OCI-LY1 (cell line): ENCODE results near the gene HES5.

Experiments used
- H2AFZ ChIP-seq: fragments of 200-600 bp; sonication (generic), shearing (Covaris generic); 2 replicates; pipeline ENCODE4 v1.6.0; 2014; ENCODE audit warnings: antibody characterized with exemption, mild to moderate bottlenecking, low read length
- H3F3A ChIP-seq: fragments of 200-600 bp; sonication (generic), shearing (Covaris generic); 2 replicates; pipeline ENCODE4 v1.6.0; 2014; ENCODE audit warnings: mild to moderate bottlenecking, antibody characterized with exemption, low read length, moderate library complexity; ENCODE audit not compliant: insufficient read depth
- H3K27ac ChIP-seq: fragments of 200-600 bp; sonication (generic); 2 replicates; pipeline ENCODE4 v1.5.1; 2014; ENCODE audit warnings: low read length, mixed run types, mild to moderate bottlenecking, low read depth; ENCODE audit not compliant: poor library complexity, severe bottlenecking
- H3K27me3 ChIP-seq: fragments of 200-600 bp; sonication (generic); 2 replicates; pipeline ENCODE4 v1.6.0; 2014; ENCODE audit warnings: antibody characterized with exemption, mild to moderate bottlenecking, low read length, moderate library complexity; ENCODE audit not compliant: insufficient read depth
- H3K36me3 ChIP-seq: fragments of 200-600 bp; sonication (generic); 2 replicates; pipeline ENCODE4 v1.6.1; 2014; ENCODE audit warnings: mild to moderate bottlenecking, antibody characterized with exemption, low read length, moderate library complexity, mixed read lengths; ENCODE audit not compliant: insufficient read depth
- H3K4me1 ChIP-seq: fragments of 200-600 bp; sonication (generic); 2 replicates; pipeline ENCODE4 v1.5.1; 2014; ENCODE audit warnings: mild to moderate bottlenecking, low read length, moderate library complexity; ENCODE audit not compliant: insufficient read depth, severe bottlenecking
- H3K4me2 ChIP-seq: fragments of 200-600 bp; sonication (generic), shearing (Covaris generic); 2 replicates; pipeline ENCODE4 v1.6.1; 2014; ENCODE audit warnings: low read length
- H3K4me3 ChIP-seq: fragments of 200-600 bp; sonication (generic); 2 replicates; pipeline ENCODE4 v1.5.1; 2014; ENCODE audit warnings: low read length, low read depth, mild to moderate bottlenecking, mixed read lengths; ENCODE audit not compliant: poor library complexity, severe bottlenecking
- H3K79me2 ChIP-seq: fragments of 200-600 bp; shearing (Covaris generic); 2 replicates; pipeline ENCODE4 v1.6.1; 2016; ENCODE audit warnings: mixed run types, low read length, mixed read lengths; ENCODE audit not compliant: insufficient read depth
- H3K9ac ChIP-seq: fragments of 200-600 bp; sonication (generic), shearing (Covaris generic); 2 replicates; pipeline ENCODE4 v1.6.1; 2014; ENCODE audit warnings: mild to moderate bottlenecking, low read length, mixed read lengths
- H3K9me2 ChIP-seq: fragments of 200-600 bp; sonication (generic), shearing (Covaris generic); 2 replicates; pipeline ENCODE4 v1.6.1; 2014; ENCODE audit warnings: low read depth, mild to moderate bottlenecking, low read length, mixed read lengths
- H3K9me3 ChIP-seq: fragments of 200-600 bp; shearing (Covaris generic); 2 replicates; pipeline ENCODE4 v1.6.1; 2014; ENCODE audit warnings: low read length, mixed read lengths
- H4K20me1 ChIP-seq: fragments of 200-600 bp; sonication (generic), shearing (Covaris generic); 2 replicates; pipeline ENCODE4 v1.6.0; 2016; ENCODE audit warnings: mild to moderate bottlenecking, low read length; ENCODE audit not compliant: insufficient read depth
- EZH2 ChIP-seq: fragments of 200-600 bp; sonication (generic), shearing (Covaris generic); IDR thresholded peaks from 2 replicates; pipeline ENCODE4 v1.8.0; 2017; ENCODE audit warnings: borderline replicate concordance, mixed run types, mild to moderate bottlenecking, antibody characterized with exemption, low read length, moderate library complexity, mixed read lengths
- TF ChIP-seq, protein P1 (sequence below): fragments of 200-600 bp; sonication (generic), shearing (Covaris generic); IDR thresholded peaks from 2 replicates; pipeline ENCODE4 v1.5.1; 2017; ENCODE audit warnings: mild to moderate bottlenecking, antibody characterized with exemption, low read length, moderate library complexity, mixed read lengths

HES5 gene

GRCh38 chr1:2530513-2531361 lies 674 bp upstream of the HES5 start:
- Histone ChIP-seq H3K9ac (no peak overlapping the region), H4K20me1 (no peaks in the 10 kb centered on the region), H2AFZ (no peak overlapping the region), H3K27me3 (0 out of 2 replicates have a peak, but pooled peaks cover 17% of the 10 kb centered on the region), H3K4me1 (peaks cover 6% of the 10 kb centered on the region), H3K27ac (no peak overlapping the region), H3K79me2 (0 out of 2 replicates have a peak, but pooled peaks cover under 1% of the 10 kb centered on the region), H3K9me3 (no peaks in the 10 kb centered on the region), H3K4me3 (no peak overlapping the region), H3K9me2 (no peaks in the 10 kb centered on the region), H3K36me3 (no peaks in the 10 kb centered on the region), H3F3A (no peaks in the 10 kb centered on the region), H3K4me2 (no peak overlapping the region)
- TF ChIP-seq, protein P1, sequence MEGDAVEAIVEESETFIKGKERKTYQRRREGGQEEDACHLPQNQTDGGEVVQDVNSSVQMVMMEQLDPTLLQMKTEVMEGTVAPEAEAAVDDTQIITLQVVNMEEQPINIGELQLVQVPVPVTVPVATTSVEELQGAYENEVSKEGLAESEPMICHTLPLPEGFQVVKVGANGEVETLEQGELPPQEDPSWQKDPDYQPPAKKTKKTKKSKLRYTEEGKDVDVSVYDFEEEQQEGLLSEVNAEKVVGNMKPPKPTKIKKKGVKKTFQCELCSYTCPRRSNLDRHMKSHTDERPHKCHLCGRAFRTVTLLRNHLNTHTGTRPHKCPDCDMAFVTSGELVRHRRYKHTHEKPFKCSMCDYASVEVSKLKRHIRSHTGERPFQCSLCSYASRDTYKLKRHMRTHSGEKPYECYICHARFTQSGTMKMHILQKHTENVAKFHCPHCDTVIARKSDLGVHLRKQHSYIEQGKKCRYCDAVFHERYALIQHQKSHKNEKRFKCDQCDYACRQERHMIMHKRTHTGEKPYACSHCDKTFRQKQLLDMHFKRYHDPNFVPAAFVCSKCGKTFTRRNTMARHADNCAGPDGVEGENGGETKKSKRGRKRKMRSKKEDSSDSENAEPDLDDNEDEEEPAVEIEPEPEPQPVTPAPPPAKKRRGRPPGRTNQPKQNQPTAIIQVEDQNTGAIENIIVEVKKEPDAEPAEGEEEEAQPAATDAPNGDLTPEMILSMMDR: no peak
- no peak for TF ChIP-seq EZH2

DNA sequence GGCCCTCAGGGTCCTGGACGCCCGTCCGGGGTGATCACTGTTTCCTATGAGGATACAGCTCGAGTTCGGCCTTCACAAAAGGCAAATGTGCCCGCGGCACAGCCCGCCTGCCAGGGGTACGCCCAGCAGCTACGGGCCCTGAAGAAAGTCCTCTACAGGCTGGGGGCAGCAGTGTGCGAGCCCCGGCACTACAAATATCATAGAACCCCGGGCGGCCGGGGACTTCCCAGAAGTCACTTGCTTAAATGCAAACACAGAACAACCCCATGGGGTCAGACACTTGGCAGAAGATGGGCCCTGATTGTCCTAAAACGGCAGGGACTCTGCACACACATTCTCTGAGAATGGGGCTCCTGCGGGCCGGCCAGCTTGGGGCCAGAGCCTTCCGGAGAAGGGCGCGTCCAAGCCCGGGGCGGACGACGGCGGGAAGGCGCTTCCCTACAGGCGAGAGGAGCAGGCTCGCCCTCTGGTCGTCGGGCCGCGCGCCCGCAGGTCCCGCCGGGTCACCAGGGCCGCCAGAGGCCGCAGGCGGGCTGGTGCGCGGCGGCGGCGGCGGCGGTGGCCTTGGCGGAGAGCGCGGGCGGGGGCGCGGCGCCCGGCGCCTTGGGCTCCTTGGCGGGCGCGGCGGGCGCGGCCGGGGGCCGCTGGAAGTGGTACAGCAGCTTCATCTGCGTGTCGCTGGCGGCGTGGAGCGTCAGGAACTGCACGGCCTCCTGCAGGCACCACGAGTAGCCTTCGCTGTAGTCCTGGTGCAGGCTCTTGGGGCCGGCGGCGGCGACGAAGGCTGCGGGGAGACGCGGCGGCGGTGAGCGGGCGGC lies 888 bp downstream of the HES5 start:
- H2AFZ ChIP-seq: no peak overlapping the region

DNA sequence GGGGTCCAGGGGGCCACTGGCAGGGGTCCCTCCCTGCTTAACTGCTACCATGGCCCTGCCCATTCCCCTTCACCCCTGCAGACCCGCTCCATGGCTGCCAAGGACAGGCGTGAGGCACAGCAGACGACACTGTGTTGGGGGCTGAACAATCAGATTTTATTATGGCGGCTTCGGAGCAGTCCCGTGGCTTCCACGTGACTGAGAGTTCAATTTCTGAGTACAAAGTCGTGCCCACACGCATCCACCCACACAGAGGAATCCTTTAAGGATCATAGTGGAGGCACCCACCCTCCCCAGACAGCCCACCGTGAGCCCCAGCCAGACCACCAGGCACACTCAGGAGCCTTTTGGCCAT lies 1.5 kb downstream of the HES5 start:
- no peak overlapping the region for H3K27ac ChIP-seq
- H3K36me3 ChIP-seq: no peaks in the 10 kb centered on the region
- peaks cover 26% of the 10 kb centered on the region for H3K4me1 ChIP-seq
- H3F3A ChIP-seq: no peaks in the 10 kb centered on the region
- no peak for TF ChIP-seq EZH2
- TF ChIP-seq, protein P1: no peak
- no peaks in the 10 kb centered on the region for H3K9me3 ChIP-seq
- H3K79me2 ChIP-seq: peaks cover 22% of the 10 kb centered on the region
- no peak overlapping the region for H3K4me3 ChIP-seq
- H3K9ac ChIP-seq: no peak overlapping the region
- H4K20me1 ChIP-seq: no peaks in the 10 kb centered on the region
- no peak overlapping the region for H3K4me2 ChIP-seq
- no peaks in the 10 kb centered on the region for H3K9me2 ChIP-seq
- H2AFZ ChIP-seq: no peak overlapping the region
- H3K27me3 ChIP-seq: 0 out of 2 replicates have a peak, but pooled peaks cover 9% of the 10 kb centered on the region

More for the DNA sequence above, 888 bp downstream of the HES5 start:
- no peak for TF ChIP-seq EZH2
- TF ChIP-seq, protein P1: no peak
- Histone ChIP-seq H3K9me2 (no peaks in the 10 kb centered on the region), H3K4me2 (no peak overlapping the region), H3F3A (no peaks in the 10 kb centered on the region), H3K4me3 (no peak overlapping the region), H3K36me3 (no peaks in the 10 kb centered on the region), H4K20me1 (no peaks in the 10 kb centered on the region), H3K27ac (no peak overlapping the region), H3K79me2 (peaks cover 16% of the 10 kb centered on the region), H3K4me1 (peaks cover 20% of the 10 kb centered on the region), H3K9me3 (no peaks in the 10 kb centered on the region), H3K9ac (no peak overlapping the region), H3K27me3 (0 out of 2 replicates have a peak, but pooled peaks cover 12% of the 10 kb centered on the region)
